Suppressor macrophage (primary cell): Measurements from ENCODE around the gene SLITRK2.

Experiments
- DNase-seq, 4 experiments: peaks; one replicate each; pipeline ENCODE4 v3.0.0-alpha.2; 2020 to 2022

Gene SLITRK2

DNA sequence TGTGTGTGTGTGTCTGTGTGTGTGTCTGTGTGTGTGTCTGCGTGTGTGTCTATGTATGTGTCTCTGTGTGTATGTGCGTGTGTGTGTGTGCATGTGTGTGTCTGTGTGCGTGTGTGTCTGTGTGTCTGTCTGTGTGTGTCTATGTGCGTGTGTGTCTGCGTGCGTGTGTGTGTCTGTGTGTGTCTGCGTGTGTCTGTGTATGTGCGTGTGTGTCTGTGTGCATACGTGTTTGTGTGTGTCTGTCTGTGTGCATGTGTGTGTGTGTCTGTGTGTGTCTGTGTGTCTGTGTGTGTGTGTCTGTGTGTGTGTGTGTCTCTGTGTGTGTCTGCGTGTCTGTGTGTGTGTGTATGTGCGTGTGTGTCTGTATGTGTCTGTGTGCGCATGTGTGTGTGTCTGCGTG is 35.6 kb downstream of the SLITRK2 start:
- no peak for DNase-seq

GRCh38 chrX:145856181-145856580 is 38.6 kb downstream of the SLITRK2 start:
- DNase-seq, result no peak

DNA sequence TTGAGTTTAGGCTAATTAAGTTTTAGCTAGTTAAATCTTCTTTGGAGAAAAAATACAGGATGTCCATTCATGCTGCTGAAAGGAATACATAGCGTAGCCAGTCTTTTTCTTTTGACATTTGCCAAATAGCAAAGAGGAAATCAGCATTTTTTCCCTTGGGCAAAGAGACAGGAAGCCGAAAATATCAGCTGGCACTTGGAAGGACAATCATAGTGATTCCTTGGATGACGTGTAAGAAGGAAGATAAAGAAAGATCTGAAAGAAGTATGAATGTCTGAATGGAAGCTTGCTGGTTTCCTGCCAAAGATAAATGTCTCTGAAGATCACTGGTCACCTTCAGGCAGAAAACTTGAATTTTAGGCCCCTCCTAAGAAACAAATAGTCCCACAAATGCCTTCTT is 44.2 kb downstream of the SLITRK2 start:
- DNase-seq, result no peak

GRCh38 chrX:145865082-145865481 is 47.5 kb downstream of the SLITRK2 start:
- DNase-seq, result no peak
